HepG2 (cell line): ENCODE data around the gene SLC1A4. TPM values are rescaled to one million over a fixed set of nuclear protein-coding genes. Genes with fewer than 3 reads are reported as not detected.

Experiments used
- ATF4 ChIP-seq, 2 experiments: fragments of 450-650 bp in 1 of 2; sonication (generic) in 1 of 2; formaldehyde crosslinking; IDR thresholded peaks; 2 replicates each; pipeline versions ENCODE4 v1.5.0 to v1.8.0; 2020 to 2022; ENCODE audit warnings: mild to moderate bottlenecking in 1 of 2, missing genetic modification reagents in 1 of 2
- HES4 ChIP-seq: sonication (generic); formaldehyde crosslinking; IDR thresholded peaks from 2 replicates; pipeline ENCODE4 v1.9.0; 2021; ENCODE audit warnings: mild to moderate bottlenecking, missing genetic modification reagents, borderline replicate concordance
- NFE2L2 ChIP-seq: fragments of 150-350 bp; IDR thresholded peaks from 2 replicates; pipeline ENCODE4 v1.6.1; 2014; ENCODE audit warnings: low read length
- NFYC ChIP-seq: IDR thresholded peaks from 2 replicates; pipeline ENCODE4 v1.6.1; 2016; ENCODE audit warnings: missing genetic modification reagents, missing compliant biosample characterization
- PITX1 ChIP-seq: sonication (generic); formaldehyde crosslinking; IDR thresholded peaks from 2 replicates; pipeline ENCODE4 v1.5.1; 2020; ENCODE audit warnings: mild to moderate bottlenecking, missing genetic modification reagents
- RXRA ChIP-seq: sonication (generic); formaldehyde crosslinking; IDR thresholded peaks from 2 replicates; pipeline ENCODE4 v1.5.1; 2020; ENCODE audit warnings: missing genetic modification reagents
- SMAD3 ChIP-seq: sonication (generic); formaldehyde crosslinking; IDR thresholded peaks from 2 replicates; pipeline ENCODE4 v1.4.0; 2020; ENCODE audit warnings: missing genetic modification reagents
- SMAD9 ChIP-seq: sonication (generic); formaldehyde crosslinking; IDR thresholded peaks from 2 replicates; pipeline ENCODE4 v1.5.1; 2020; ENCODE audit warnings: mild to moderate bottlenecking, missing genetic modification reagents
- ZFAT ChIP-seq: sonication (generic); formaldehyde crosslinking; conservative IDR thresholded peaks from 2 replicates; pipeline ENCODE4 v1.8.1; 2023; ENCODE audit warnings: missing genetic modification reagents, inconsistent platforms
- ZMAT3 ChIP-seq: sonication (generic); formaldehyde crosslinking; conservative IDR thresholded peaks from 2 replicates; pipeline ENCODE4 v1.7.0; 2021; ENCODE audit warnings: missing genetic modification reagents
- ZNF33B ChIP-seq: sonication (generic); formaldehyde crosslinking; IDR thresholded peaks from 2 replicates; pipeline ENCODE4 v1.5.1; 2020; ENCODE audit warnings: mild to moderate bottlenecking, missing genetic modification reagents
- ZNF468 ChIP-seq: sonication (generic); formaldehyde crosslinking; IDR thresholded peaks from 2 replicates; pipeline ENCODE4 v1.8.0; 2022; ENCODE audit warnings: mild to moderate bottlenecking, moderate library complexity, missing genetic modification reagents
- ZNF558 ChIP-seq: sonication (generic); formaldehyde crosslinking; IDR thresholded peaks from 2 replicates; pipeline ENCODE4 v1.9.0; 2022; ENCODE audit warnings: mild to moderate bottlenecking, missing genetic modification reagents, borderline replicate concordance
- ZNF800 ChIP-seq: sonication (generic); formaldehyde crosslinking; IDR thresholded peaks from 2 replicates; pipeline ENCODE4 v1.4.0; 2020; ENCODE audit warnings: missing genetic modification reagents
- polyA plus RNA-seq, 8 experiments: library from polyadenylated mRNA; depleted of rRNA in 3 of 8; stranded (reverse) in 7 of 8; unstranded in 1 of 8; fragments of >200 nt; fragmentation: Illumina TruSeq in 4 of 8; extraction: Trizol in 4 of 8; gene quantifications; 2 replicates each; pipeline versions ENCODE4 v1.2.1 to v1.2.3, GENCODE V29; 2011 to 2016; ENCODE audit warnings: low read depth in 4 of 8, missing spikeins in 1 of 8, mixed read lengths in 1 of 8; ENCODE audit not compliant: insufficient read depth in 1 of 8
- total RNA-seq, 5 experiments: library from RNA; depleted of rRNA; stranded (reverse); fragments of >200 nt; fragmentation: Illumina TruSeq; extraction: Trizol; gene quantifications; 2 replicates each; pipeline ENCODE4 v1.2.3, GENCODE V29; 2016; ENCODE audit warnings: low read depth in 1 of 5
- TF ChIP-seq, protein P1 (sequence below): sonication (generic); formaldehyde crosslinking; IDR thresholded peaks from one replicate; pipeline ENCODE4 v1.5.1; 2020; ENCODE audit warnings: mild to moderate bottlenecking, missing genetic modification reagents; ENCODE audit errors: not compliant biosample characterization
- TF ChIP-seq, protein P2 (sequence below): sonication (generic); formaldehyde crosslinking; IDR thresholded peaks from 2 replicates; pipeline ENCODE4 v1.8.0; 2022; ENCODE audit warnings: mild to moderate bottlenecking, missing genetic modification reagents

The SLC1A4 gene
- total and polyA plus RNA-seq, 2 of the 13 experiments (the other 11 are each of a cell fraction or from before 2014, with no cell fraction given): 21.0 to 39.6 TPM

DNA sequence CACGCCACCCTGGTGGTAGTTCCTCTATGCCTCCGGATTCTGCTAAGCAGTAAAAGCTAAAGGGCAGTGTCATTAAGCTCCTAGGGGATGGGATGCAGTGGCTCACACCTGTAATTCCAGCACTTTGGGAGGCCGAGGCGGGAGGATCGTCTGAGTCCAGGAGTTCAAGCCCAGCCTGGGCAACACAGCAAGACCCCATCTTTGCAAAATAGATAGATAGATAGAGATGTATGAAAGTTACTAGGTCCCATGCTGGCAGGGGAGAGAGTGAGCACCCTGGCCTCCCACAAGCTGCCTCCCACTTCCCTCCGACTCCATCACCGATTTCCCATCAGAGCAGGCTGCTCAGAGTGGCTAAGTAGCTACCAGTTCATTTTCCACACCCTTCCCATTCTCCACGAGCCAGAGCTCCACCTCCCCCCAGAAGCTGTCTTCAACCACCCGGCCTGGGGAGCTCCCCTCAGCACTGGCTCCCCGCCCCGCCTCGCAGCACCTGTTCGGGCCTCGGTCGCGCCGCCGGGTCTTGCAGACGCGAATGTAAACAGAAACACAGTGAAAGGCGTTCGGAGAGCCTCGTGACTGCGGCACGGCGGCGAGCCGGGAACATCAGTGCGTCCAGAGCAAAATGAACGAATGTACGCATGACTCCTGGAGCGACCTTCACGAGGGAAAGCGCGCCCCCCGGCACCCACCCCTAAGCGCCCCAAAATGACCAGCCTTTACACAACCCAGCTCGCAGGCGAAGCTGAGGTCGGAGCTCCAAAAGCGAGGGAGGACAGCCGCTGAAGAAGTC, 66.4 kb downstream of the SLC1A4 start (continued):
- TF ChIP-seq, protein P1, sequence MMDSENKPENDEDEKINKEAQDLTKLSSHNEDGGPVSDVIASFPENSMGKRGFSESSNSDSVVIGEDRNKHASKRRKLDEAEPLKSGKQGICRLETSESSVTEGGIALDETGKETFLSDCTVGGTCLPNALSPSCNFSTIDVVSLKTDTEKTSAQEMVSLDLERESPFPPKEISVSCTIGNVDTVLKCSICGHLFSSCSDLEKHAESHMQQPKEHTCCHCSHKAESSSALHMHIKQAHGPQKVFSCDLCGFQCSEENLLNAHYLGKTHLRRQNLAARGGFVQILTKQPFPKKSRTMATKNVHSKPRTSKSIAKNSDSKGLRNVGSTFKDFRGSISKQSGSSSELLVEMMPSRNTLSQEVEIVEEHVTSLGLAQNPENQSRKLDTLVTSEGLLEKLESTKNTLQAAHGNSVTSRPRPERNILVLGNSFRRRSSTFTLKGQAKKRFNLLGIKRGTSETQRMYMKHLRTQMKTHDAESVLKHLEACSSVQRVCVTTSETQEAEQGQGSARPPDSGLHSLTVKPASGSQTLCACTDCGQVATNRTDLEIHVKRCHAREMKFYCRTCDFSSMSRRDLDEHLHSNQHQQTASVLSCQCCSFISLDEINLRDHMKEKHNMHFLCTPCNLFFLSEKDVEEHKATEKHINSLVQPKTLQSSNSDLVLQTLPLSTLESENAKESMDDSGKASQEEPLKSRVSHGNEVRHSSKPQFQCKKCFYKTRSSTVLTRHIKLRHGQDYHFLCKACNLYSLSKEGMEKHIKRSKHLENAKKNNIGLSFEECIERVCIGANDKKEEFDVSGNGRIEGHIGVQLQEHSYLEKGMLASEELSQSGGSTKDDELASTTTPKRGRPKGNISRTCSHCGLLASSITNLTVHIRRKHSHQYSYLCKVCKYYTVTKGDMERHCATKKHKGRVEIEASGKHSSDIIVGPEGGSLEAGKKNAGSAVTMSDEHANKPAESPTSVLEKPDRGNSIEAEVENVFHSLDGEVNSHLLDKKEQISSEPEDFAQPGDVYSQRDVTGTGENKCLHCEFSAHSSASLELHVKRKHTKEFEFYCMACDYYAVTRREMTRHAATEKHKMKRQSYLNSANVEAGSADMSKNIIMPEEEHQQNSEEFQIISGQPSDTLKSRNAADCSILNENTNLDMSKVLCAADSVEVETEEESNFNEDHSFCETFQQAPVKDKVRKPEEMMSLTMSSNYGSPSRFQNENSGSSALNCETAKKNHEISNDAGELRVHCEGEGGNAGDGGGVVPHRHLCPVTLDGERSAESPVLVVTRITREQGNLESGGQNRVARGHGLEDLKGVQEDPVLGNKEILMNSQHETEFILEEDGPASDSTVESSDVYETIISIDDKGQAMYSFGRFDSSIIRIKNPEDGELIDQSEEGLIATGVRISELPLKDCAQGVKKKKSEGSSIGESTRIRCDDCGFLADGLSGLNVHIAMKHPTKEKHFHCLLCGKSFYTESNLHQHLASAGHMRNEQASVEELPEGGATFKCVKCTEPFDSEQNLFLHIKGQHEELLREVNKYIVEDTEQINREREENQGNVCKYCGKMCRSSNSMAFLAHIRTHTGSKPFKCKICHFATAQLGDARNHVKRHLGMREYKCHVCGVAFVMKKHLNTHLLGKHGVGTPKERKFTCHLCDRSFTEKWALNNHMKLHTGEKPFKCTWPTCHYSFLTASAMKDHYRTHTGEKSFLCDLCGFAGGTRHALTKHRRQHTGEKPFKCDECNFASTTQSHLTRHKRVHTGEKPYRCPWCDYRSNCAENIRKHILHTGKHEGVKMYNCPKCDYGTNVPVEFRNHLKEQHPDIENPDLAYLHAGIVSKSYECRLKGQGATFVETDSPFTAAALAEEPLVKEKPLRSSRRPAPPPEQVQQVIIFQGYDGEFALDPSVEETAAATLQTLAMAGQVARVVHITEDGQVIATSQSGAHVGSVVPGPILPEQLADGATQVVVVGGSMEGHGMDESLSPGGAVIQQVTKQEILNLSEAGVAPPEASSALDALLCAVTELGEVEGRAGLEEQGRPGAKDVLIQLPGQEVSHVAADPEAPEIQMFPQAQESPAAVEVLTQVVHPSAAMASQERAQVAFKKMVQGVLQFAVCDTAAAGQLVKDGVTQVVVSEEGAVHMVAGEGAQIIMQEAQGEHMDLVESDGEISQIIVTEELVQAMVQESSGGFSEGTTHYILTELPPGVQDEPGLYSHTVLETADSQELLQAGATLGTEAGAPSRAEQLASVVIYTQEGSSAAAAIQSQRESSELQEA (CRISPR knock-in tag): peak; percentile 88
- no peak for TF ChIP-seq ZFAT (CRISPR knock-in tag)
- TF ChIP-seq PITX1 (CRISPR knock-in tag): peak; percentile 73
- peak; percentile 63 for TF ChIP-seq SMAD3 (CRISPR knock-in tag)
- no peak for TF ChIP-seq ZMAT3 (CRISPR knock-in tag)
- peak; percentile 89 for TF ChIP-seq ZNF33B (CRISPR knock-in tag)
- TF ChIP-seq HES4: no peak
- TF ChIP-seq ZNF558 (CRISPR knock-in tag): 0 out of 2 replicates have a peak, but pooled peaks have one; percentile 14
- peak; percentile 70; the same call in 1 of the 2 replicates for TF ChIP-seq RXRA (CRISPR knock-in tag)
- TF ChIP-seq NFE2L2: no peak
- peak; percentile 38; the same call in 1 of the 2 replicates for TF ChIP-seq ZNF468 (CRISPR knock-in tag)
- TF ChIP-seq, protein P2, sequence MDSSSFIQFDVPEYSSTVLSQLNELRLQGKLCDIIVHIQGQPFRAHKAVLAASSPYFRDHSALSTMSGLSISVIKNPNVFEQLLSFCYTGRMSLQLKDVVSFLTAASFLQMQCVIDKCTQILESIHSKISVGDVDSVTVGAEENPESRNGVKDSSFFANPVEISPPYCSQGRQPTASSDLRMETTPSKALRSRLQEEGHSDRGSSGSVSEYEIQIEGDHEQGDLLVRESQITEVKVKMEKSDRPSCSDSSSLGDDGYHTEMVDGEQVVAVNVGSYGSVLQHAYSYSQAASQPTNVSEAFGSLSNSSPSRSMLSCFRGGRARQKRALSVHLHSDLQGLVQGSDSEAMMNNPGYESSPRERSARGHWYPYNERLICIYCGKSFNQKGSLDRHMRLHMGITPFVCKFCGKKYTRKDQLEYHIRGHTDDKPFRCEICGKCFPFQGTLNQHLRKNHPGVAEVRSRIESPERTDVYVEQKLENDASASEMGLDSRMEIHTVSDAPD (CRISPR knock-in tag): peak; percentile 14; the same call in 1 of the 2 replicates
- TF ChIP-seq NFYC (CRISPR knock-in tag): no peak
- TF ChIP-seq SMAD9 (CRISPR knock-in tag): no peak; the same call in none of the 2 replicates
- 0 out of 2 replicates have a peak, but pooled peaks have one; percentile 5 for TF ChIP-seq ZNF800
- peak in 1 of 2 experiments; percentile 75; a peak in 2 of 4 replicates for TF ChIP-seq ATF4 (CRISPR knock-in tag; IDR thresholded peaks at IDR 0.05)
